K562 (cell line): Measurements from ENCODE around the gene IDH3G. TPM values are rescaled to one million over a fixed set of nuclear protein-coding genes. Genes with fewer than 3 reads are reported as not detected.

Experiments
- ARNT ChIP-seq, 2 experiments: fragments of 450-650 bp; IDR thresholded peaks; 2 replicates each; pipeline ENCODE4 v1.6.1; 2016; ENCODE audit warnings: mild to moderate bottlenecking in 1 of 2
- FOXA3 ChIP-seq, 2 experiments: fragments of 450-650 bp in 1 of 2; sonication (generic) in 1 of 2; formaldehyde crosslinking; IDR thresholded peaks in 1 of 2; conservative IDR thresholded peaks in 1 of 2; 2 replicates each; pipeline versions ENCODE4 v1.4.0 to v1.8.0; 2020 to 2022; ENCODE audit warnings: mild to moderate bottlenecking in 2 of 2, missing genetic modification reagents in 1 of 2
- HNRNPL ChIP-seq: fragments of 200-400 bp; formaldehyde crosslinking; IDR thresholded peaks from 2 replicates; pipeline ENCODE4 v1.6.1; 2017; ENCODE audit warnings: low read depth, mild to moderate bottlenecking, low read length
- MYNN ChIP-seq, 2 experiments: sonication (generic); formaldehyde crosslinking in 1 of 2; IDR thresholded peaks; 2 replicates each; pipeline versions ENCODE4 v1.5.0 to v1.6.1; 2016 to 2020; ENCODE audit warnings: antibody characterized with exemption in 1 of 2, missing genetic modification reagents in 1 of 2
- RBFOX2 ChIP-seq: fragments of 200-400 bp; formaldehyde crosslinking; IDR thresholded peaks from 2 replicates; pipeline ENCODE4 v1.6.1; 2017; ENCODE audit warnings: low read depth, mild to moderate bottlenecking, low read length, moderate library complexity
- SIN3B ChIP-seq: fragments of 450-650 bp; IDR thresholded peaks from 2 replicates; pipeline ENCODE4 v1.6.1; 2017; ENCODE audit warnings: low read depth, mild to moderate bottlenecking, moderate library complexity
- SREBF1 ChIP-seq: fragments of 150-350 bp; IDR thresholded peaks from 2 replicates; pipeline ENCODE4 v1.6.1; 2014; ENCODE audit warnings: antibody characterized with exemption, low read depth, low read length, borderline replicate concordance
- ZNF696 ChIP-seq: fragments of 250-450 bp; sonication (Bioruptor Pico); conservative IDR thresholded peaks from 2 replicates; pipeline ENCODE4 v1.4.0; 2020; ENCODE audit warnings: mild to moderate bottlenecking, moderate library complexity
- polyA plus RNA-seq, 8 experiments: library from polyadenylated mRNA; depleted of rRNA in 4 of 8; stranded (reverse) in 5 of 8; unstranded in 3 of 8; fragments of >200 nt; fragmentation: Nextera tagmentation in 2 of 8; fragmentation: Illumina TruSeq in 1 of 8; extraction: Ambion mirVana in 2 of 8; extraction: Trizol in 1 of 8; gene quantifications; 2 replicates each; pipeline versions ENCODE4 v1.2.1 to v1.2.3, GENCODE V29; 2011 to 2014; ENCODE audit warnings: inconsistent platforms in 1 of 8, missing spikeins in 1 of 8
- total RNA-seq, 7 experiments: library from RNA; depleted of rRNA in 6 of 7; stranded (reverse); fragments of >200 nt in 6 of 7; fragmentation: Illumina TruSeq in 2 of 7; extraction: Trizol in 2 of 7; gene quantifications; 2 replicates each; pipeline versions ENCODE4 v1.2.1 to v1.2.3, GENCODE V29; 2011 to 2021; ENCODE audit warnings: low replicate concordance in 1 of 7
- TF ChIP-seq, protein P1 (sequence below): fragments of 450-650 bp; IDR thresholded peaks from 2 replicates; pipeline ENCODE4 v1.6.1; 2016; ENCODE audit warnings: antibody characterized with exemption
- TF ChIP-seq, protein P2 (sequence below), 2 experiments: fragments of 450-650 bp; formaldehyde crosslinking in 1 of 2; IDR thresholded peaks; 2 replicates each; pipeline versions ENCODE4 v1.4.0 to v1.6.1; 2014 to 2020; ENCODE audit warnings: mild to moderate bottlenecking in 2 of 2, borderline replicate concordance in 1 of 2, low read depth in 1 of 2
- TF ChIP-seq, protein P3 (sequence below): fragments of 450-650 bp; IDR thresholded peaks from 2 replicates; pipeline ENCODE4 v1.6.1; 2016; ENCODE audit warnings: borderline replicate concordance
- TF ChIP-seq, protein P4 (sequence below): fragments of 200-800 bp; sonication (Bioruptor generic); IDR thresholded peaks from 2 replicates; pipeline ENCODE4 v1.6.1; 2017; ENCODE audit warnings: missing genetic modification characterization, missing compliant biosample characterization

The IDH3G gene
- total and polyA plus RNA-seq, 9 of the 15 experiments (the other 6 are each of a cell fraction or from before 2014, with no cell fraction given), result 24.3 to 72.5 (median 37.9) TPM

DNA sequence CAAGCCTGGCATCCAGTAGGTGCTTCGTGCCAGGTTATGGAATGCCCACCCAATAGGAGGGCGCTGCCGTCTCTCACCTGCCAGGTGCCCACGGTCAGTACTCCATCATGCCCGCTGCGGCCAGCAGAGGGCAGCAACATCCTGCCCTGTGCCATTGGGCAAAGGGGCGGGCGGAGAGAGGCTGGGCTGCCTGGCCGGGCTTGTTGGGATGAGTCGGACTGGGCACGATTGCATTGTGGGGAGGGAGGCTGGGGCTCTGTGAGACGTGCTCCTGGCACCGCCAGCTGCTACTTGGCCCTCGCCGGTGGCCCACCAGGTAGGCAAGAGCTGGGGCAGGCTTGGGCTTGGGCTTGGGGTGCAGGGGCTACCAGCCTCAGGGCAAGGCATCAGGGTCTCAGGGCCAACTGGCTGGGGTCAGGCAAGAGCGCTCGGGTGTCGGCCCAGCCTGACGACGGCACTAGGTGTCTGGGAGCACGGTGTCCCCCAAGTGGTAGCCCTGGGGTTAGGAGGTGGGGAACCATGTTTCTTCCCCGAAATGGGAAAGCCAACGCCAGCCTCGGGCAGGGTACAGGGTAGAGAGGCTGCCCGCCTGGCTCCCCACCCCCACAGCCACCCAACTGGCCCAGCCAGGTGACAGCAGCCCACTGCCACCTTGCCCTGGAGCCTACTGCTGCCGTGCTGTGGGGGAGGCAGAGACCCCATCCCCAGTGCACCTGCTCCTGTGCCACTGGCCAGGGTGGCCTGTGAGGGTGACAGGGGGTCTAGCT lies 30.0 kb downstream of the IDH3G start, which contains the start of gene PLXNB3 (continued):
- peak; percentile 87 for TF ChIP-seq MYNN (IDR thresholded peaks at IDR 0.05)
- no peak for TF ChIP-seq MYNN (CRISPR knock-in tag; IDR thresholded peaks at IDR 0.05)
- TF ChIP-seq RBFOX2, result 0 out of 2 replicates have a peak, but pooled peaks have one; percentile 33
- no peak for TF ChIP-seq SREBF1
- TF ChIP-seq, protein P1, sequence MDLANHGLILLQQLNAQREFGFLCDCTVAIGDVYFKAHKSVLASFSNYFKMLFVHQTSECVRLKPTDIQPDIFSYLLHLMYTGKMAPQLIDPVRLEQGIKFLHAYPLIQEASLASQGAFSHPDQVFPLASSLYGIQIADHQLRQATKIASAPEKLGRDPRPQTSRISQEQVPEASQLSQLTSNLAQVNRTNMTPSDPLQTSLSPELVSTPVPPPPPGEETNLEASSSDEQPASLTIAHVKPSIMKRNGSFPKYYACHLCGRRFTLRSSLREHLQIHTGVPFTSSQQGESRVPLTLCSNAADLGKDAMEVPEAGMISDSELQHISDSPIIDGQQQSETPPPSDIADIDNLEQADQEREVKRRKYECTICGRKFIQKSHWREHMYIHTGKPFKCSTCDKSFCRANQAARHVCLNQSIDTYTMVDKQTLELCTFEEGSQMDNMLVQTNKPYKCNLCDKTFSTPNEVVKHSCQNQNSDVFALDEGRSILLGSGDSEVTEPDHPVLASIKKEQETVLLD, result peak; percentile 46; the same call in 1 of the 2 replicates
- TF ChIP-seq ZNF696 (CRISPR knock-in tag), result no peak
- no peak for TF ChIP-seq ARNT (IDR thresholded peaks at IDR 0.05)
- TF ChIP-seq HNRNPL, result peak; percentile 97
- TF ChIP-seq FOXA3 (CRISPR knock-in tag; conservative IDR thresholded peaks at IDR 0.05 in 1 of 2, IDR thresholded peaks at IDR 0.05 in 1 of 2), result no peak
- TF ChIP-seq, protein P2, sequence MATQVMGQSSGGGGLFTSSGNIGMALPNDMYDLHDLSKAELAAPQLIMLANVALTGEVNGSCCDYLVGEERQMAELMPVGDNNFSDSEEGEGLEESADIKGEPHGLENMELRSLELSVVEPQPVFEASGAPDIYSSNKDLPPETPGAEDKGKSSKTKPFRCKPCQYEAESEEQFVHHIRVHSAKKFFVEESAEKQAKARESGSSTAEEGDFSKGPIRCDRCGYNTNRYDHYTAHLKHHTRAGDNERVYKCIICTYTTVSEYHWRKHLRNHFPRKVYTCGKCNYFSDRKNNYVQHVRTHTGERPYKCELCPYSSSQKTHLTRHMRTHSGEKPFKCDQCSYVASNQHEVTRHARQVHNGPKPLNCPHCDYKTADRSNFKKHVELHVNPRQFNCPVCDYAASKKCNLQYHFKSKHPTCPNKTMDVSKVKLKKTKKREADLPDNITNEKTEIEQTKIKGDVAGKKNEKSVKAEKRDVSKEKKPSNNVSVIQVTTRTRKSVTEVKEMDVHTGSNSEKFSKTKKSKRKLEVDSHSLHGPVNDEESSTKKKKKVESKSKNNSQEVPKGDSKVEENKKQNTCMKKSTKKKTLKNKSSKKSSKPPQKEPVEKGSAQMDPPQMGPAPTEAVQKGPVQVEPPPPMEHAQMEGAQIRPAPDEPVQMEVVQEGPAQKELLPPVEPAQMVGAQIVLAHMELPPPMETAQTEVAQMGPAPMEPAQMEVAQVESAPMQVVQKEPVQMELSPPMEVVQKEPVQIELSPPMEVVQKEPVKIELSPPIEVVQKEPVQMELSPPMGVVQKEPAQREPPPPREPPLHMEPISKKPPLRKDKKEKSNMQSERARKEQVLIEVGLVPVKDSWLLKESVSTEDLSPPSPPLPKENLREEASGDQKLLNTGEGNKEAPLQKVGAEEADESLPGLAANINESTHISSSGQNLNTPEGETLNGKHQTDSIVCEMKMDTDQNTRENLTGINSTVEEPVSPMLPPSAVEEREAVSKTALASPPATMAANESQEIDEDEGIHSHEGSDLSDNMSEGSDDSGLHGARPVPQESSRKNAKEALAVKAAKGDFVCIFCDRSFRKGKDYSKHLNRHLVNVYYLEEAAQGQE (IDR thresholded peaks at IDR 0.05; ENCODE audit: borderline replicate concordance), result peak; percentile 73
- TF ChIP-seq, protein P2 (CRISPR knock-in tag; IDR thresholded peaks at IDR 0.05; ENCODE audit: low read depth), result no peak
- TF ChIP-seq, protein P3, sequence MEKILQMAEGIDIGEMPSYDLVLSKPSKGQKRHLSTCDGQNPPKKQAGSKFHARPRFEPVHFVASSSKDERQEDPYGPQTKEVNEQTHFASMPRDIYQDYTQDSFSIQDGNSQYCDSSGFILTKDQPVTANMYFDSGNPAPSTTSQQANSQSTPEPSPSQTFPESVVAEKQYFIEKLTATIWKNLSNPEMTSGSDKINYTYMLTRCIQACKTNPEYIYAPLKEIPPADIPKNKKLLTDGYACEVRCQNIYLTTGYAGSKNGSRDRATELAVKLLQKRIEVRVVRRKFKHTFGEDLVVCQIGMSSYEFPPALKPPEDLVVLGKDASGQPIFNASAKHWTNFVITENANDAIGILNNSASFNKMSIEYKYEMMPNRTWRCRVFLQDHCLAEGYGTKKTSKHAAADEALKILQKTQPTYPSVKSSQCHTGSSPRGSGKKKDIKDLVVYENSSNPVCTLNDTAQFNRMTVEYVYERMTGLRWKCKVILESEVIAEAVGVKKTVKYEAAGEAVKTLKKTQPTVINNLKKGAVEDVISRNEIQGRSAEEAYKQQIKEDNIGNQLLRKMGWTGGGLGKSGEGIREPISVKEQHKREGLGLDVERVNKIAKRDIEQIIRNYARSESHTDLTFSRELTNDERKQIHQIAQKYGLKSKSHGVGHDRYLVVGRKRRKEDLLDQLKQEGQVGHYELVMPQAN, result no peak
- no peak for TF ChIP-seq SIN3B
- TF ChIP-seq, protein P4, sequence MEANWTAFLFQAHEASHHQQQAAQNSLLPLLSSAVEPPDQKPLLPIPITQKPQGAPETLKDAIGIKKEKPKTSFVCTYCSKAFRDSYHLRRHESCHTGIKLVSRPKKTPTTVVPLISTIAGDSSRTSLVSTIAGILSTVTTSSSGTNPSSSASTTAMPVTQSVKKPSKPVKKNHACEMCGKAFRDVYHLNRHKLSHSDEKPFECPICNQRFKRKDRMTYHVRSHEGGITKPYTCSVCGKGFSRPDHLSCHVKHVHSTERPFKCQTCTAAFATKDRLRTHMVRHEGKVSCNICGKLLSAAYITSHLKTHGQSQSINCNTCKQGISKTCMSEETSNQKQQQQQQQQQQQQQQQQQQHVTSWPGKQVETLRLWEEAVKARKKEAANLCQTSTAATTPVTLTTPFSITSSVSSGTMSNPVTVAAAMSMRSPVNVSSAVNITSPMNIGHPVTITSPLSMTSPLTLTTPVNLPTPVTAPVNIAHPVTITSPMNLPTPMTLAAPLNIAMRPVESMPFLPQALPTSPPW (CRISPR knock-in tag), result peak; percentile 55
